ENCODE results near the gene RUFY3.

- TF ChIP-seq POLR2A (IDR thresholded peaks at IDR 0.05) (no peak), CTCF (IDR thresholded peaks at IDR 0.05) (no peak), EP300 (IDR thresholded peaks at IDR 0.05) (no peak), POLR2AphosphoS5 (IDR thresholded peaks at IDR 0.05) (no peak)
Observed at GRCh38 chr4:70709611-70710205, 12.1 kb upstream of the RUFY3 start.
